ENCODE data around the gene HDLBP. TPM values are rescaled to one million over a fixed set of nuclear protein-coding genes. Genes with fewer than 3 reads are reported as not detected.

HDLBP gene
- total RNA-seq, 1 donor from 2014 or later, result 839 TPM

GRCh38 chr2:241223211-241224017 is 92.1 kb downstream of the HDLBP start:
- Mint-ChIP-seq H3K27me3 (ENCODE audit: unreplicated experiment) (no peaks in the 10 kb centered on the region), H3K9me3 (ENCODE audit: unreplicated experiment) (no peaks in the 10 kb centered on the region), H3K27ac (ENCODE audit: unreplicated experiment) (no peak overlapping the region), H3K4me1 (ENCODE audit: unreplicated experiment) (peaks cover 22% of the 10 kb centered on the region), H3K36me3 (ENCODE audit: unreplicated experiment) (peaks cover 16% of the 10 kb centered on the region), H3K4me3 (ENCODE audit: unreplicated experiment) (no peak overlapping the region)
- DNase-seq (ENCODE audit: extremely low spot score, unreplicated experiment), result no peak
- no peak for TF ChIP-seq CTCF (IDR thresholded peaks at IDR 0.05)

- H3K4me3 Mint-ChIP-seq (ENCODE audit: unreplicated experiment), result no peak overlapping the region
Measured at GRCh38 chr2:241219856-241220356, 95.6 kb downstream of the HDLBP start.

GRCh38 chr2:241219030-241219382 is 96.5 kb downstream of the HDLBP start:
- no peaks in the 10 kb centered on the region for H3K36me3 Mint-ChIP-seq (ENCODE audit: unreplicated experiment)
- H3K9me3 Mint-ChIP-seq (ENCODE audit: unreplicated experiment), result no peaks in the 10 kb centered on the region
- peaks cover 27% of the 10 kb centered on the region for H3K4me1 Mint-ChIP-seq (ENCODE audit: unreplicated experiment)
- no peak for DNase-seq (ENCODE audit: extremely low spot score, unreplicated experiment)
- H3K27ac Mint-ChIP-seq (ENCODE audit: unreplicated experiment), result no peak overlapping the region
- H3K4me3 Mint-ChIP-seq (ENCODE audit: unreplicated experiment), result peak overlapping the region; percentile 85
- TF ChIP-seq CTCF (IDR thresholded peaks at IDR 0.05), result no peak
- no peaks in the 10 kb centered on the region for H3K27me3 Mint-ChIP-seq (ENCODE audit: unreplicated experiment)

More at GRCh38 chr2:241219856-241220356, 95.6 kb downstream of the HDLBP start:
- no peak for TF ChIP-seq CTCF (IDR thresholded peaks at IDR 0.05)
- Mint-ChIP-seq H3K27me3 (ENCODE audit: unreplicated experiment) (no peaks in the 10 kb centered on the region), H3K27ac (ENCODE audit: unreplicated experiment) (no peak overlapping the region), H3K4me1 (ENCODE audit: unreplicated experiment) (peaks cover 36% of the 10 kb centered on the region), H3K36me3 (ENCODE audit: unreplicated experiment) (no peaks in the 10 kb centered on the region), H3K9me3 (ENCODE audit: unreplicated experiment) (no peaks in the 10 kb centered on the region)
- DNase-seq (ENCODE audit: extremely low spot score, unreplicated experiment), result no peak

GRCh38 chr2:241218131-241219029 is 97.1 kb downstream of the HDLBP start:
- peaks cover 25% of the 10 kb centered on the region for H3K4me1 Mint-ChIP-seq (ENCODE audit: unreplicated experiment)
- TF ChIP-seq CTCF (IDR thresholded peaks at IDR 0.05), result peak; percentile 25
- H3K9me3 Mint-ChIP-seq (ENCODE audit: unreplicated experiment), result no peaks in the 10 kb centered on the region
- DNase-seq (ENCODE audit: extremely low spot score, unreplicated experiment), result no peak
- H3K27ac Mint-ChIP-seq (ENCODE audit: unreplicated experiment), result peak overlapping the region; percentile 56
- no peaks in the 10 kb centered on the region for H3K27me3 Mint-ChIP-seq (ENCODE audit: unreplicated experiment)
- peak overlapping the region; percentile 85 for H3K4me3 Mint-ChIP-seq (ENCODE audit: unreplicated experiment)
- H3K36me3 Mint-ChIP-seq (ENCODE audit: unreplicated experiment), result no peaks in the 10 kb centered on the region

All from osteocyte (in vitro differentiated cells).